ENCODE results near the gene ARHGAP25.

- TF ChIP-seq TAF1 (IDR thresholded peaks at IDR 0.05; ENCODE audit: borderline replicate concordance, low read depth, low read length) (no peak), POLR2A (IDR thresholded peaks at IDR 0.05; ENCODE audit: low read depth, low read length) (no peak), POLR2AphosphoS5 (IDR thresholded peaks at IDR 0.05; ENCODE audit: low read depth, low read length) (no peak)
Observed at GRCh38 chr2:68853035-68853434, 118.4 kb downstream of the ARHGAP25 start.

Data from GM12892 (cell line).